ENCODE data around the gene UCP3.

UCP3 gene

DNA sequence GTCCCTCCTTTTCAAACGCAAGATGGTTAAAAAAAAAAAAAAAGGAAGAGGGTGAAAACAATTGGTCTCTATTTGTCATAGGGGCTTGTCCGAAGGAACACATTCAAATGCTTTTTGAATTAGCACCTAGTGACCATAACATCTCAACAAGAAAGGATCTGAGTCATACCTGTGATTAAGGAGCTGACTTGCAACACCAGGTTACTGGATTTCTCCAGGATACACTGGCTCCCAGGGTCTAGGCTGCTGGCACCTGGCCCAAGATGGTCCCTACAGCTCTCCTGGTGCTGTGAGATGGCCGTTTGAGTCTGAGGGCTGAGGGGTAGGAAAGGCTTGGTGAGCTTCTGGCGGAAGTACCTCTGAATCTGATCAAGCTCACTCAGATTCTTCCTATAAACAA is 28.4 kb upstream of the UCP3 start:
- TF ChIP-seq, protein P1, sequence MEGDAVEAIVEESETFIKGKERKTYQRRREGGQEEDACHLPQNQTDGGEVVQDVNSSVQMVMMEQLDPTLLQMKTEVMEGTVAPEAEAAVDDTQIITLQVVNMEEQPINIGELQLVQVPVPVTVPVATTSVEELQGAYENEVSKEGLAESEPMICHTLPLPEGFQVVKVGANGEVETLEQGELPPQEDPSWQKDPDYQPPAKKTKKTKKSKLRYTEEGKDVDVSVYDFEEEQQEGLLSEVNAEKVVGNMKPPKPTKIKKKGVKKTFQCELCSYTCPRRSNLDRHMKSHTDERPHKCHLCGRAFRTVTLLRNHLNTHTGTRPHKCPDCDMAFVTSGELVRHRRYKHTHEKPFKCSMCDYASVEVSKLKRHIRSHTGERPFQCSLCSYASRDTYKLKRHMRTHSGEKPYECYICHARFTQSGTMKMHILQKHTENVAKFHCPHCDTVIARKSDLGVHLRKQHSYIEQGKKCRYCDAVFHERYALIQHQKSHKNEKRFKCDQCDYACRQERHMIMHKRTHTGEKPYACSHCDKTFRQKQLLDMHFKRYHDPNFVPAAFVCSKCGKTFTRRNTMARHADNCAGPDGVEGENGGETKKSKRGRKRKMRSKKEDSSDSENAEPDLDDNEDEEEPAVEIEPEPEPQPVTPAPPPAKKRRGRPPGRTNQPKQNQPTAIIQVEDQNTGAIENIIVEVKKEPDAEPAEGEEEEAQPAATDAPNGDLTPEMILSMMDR (IDR thresholded peaks at IDR 0.05) = no peak

DNA sequence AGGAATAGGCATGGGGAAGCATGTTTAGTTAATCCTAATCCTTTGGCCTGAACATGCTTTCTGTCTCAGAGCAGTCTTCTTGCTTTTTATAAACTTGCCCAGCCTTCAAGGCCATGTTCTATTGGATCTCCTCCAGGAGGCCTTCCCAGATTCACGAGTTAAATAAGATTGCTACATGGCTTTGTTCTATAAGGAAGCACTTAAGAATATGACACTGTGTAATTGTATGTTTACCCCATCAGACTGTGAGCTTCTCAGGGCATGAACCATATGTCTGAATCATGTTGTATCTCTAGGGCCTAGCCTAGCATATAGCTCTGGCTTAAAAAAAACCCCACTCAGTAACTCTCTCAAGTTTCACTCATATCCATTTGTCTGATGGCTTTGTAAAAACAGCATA is 26.4 kb upstream of the UCP3 start:
- TF ChIP-seq, protein P1 (IDR thresholded peaks at IDR 0.05) = no peak

GRCh38 chr11:74033046-74033445 is 24.2 kb upstream of the UCP3 start:
- TF ChIP-seq, protein P1 (IDR thresholded peaks at IDR 0.05) = no peak

DNA sequence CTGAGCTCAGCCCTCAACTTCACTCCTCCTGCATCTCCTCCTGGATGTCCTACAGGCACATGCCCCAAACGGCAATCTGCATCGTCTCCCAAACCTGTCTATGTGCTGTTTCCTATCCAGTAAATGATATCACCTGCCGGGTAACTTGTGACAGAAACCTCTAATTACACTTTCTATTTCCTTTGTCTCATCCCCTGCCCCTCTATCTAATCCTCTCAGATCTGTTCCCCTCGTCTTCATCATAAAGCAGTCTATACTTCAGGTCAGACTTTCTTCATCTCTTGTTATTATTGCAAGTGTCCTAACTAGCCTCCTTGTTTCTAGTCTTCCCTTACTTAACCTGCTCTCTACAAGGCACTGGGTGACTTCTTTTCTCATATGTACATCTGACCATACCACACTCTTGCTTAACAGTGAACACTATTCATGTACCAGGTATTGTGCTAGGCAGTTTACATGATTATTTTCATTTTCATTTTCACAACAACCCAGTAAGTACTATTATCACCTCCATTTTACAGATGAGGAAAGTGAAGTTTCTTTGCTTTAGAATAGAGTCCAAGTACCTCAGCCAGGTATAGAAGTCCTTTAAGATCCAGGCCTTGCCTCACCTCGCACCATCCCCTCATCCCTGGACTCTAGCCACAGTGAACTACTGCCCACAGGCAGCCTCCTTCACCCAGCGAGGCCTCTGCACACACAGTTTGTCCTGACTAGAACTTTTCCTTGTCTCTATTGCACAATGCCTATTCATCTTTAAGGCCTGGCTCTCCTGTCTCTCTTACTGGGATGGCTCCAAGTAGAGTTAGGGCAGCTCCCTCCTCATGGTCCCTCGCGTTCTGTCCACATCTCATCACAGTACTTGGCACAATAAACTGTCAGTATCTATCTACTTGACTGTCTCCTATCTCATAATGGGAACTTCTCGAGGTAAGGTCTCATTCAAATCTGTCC is 22.1 kb upstream of the UCP3 start:
- TF ChIP-seq, protein P1 (IDR thresholded peaks at IDR 0.05) = no peak

DNA sequence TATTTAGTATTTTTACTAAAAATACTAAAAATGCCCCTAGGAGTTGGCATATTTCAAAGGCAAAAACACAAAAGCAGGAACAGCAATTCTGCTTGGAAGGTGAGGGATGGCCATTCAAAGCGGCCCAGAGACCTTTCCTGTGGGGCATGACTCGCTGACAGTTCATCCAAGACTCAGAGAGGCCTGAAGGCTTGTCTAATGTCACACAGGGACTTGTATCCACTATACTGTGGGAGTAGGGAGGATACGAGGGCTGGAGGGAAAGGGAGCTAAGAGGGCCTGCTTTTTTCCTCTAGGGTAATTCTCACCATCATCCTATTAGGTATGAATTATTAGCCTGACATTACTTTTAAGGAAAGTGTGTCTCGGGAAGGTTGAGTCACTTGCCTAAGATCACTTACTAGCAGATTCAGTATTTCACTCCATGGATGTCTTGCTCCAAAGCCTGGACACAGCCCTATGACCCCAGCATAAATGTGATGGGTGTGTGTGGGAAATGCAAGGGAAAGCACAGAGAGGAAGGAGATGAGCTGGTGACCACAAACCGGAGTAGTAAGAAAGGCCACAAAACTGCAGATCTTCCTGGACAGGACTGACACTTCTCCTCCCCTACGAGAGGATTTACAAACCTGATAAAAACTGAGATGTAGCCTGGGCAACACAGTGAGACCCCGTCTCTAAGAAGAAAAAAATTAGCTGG is 16.7 kb upstream of the UCP3 start:
- TF ChIP-seq, protein P1 (IDR thresholded peaks at IDR 0.05) = no peak

DNA sequence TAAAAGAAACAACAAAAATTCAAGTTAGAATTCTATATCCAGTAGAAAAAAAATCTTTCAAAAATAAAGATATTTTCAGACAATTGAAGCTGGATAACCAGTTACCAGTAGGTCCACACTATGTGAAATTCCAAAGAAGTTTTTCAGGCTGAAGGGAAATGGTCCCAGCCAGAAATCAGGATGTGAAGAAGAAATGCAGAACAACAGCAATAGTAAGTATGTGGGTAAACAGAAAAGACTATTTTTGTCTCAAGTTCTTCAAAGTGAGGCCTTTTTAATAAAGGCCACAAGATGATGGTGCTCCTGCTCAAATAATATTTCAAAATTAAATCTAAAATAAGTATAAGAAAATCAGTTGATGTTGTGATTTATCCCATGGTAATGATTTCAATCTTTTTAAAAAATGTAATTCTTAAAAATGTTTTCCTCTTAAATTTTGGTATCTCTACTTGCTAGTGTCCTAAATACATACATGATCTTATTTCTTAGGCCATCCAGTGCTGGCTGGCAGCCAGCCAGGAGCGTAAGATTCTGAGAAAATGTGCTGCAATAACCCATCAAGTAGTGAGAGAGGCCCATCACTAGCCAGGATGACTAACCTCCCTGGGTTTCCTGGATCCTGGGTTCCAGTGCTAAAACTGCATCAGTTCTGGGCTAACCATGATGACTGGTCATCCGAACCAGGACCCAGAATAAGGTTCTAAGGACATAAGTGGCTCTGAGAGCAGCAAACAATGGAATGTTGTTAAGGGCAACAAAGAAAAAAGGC is 15.6 kb upstream of the UCP3 start:
- TF ChIP-seq, protein P1 (IDR thresholded peaks at IDR 0.05) = no peak

- TF ChIP-seq, protein P1 (IDR thresholded peaks at IDR 0.05) = no peak
Measured at GRCh38 chr11:74023276-74023675, 14.4 kb upstream of the UCP3 start.

All from LNCAP (cell line).